T-cell (primary cell): Measurements from ENCODE around the gene AGTR2. TPM values are rescaled to one million over a fixed set of nuclear protein-coding genes. Genes with fewer than 3 reads are reported as not detected.
"Not testable (repeated sequence)": the region's sequence is repeated elsewhere in the genome, so short reads cannot be mapped to it uniquely, and the experiment has no call there.

ENCODE experiments used
- ATAC-seq, 4 experiments: fragments of 200-7000 bp in 3 of 4; fragments of 150-1000 bp in 1 of 4; cut with Tn5 transposase; replicated peaks in 1 of 4; 1 replicate in 3 of 4; 2 replicates in 1 of 4; pipeline ENCODE4 v1.10.0; 2021; ENCODE audit warnings: moderate library complexity in 3 of 4, mild to moderate bottlenecking in 2 of 4, moderate number of reproducible peaks in 1 of 4
- CTCF ChIA-PET, 2 donors: fragments of 300-600 bp; sonication (Branson Sonifier 250); formaldehyde crosslinking; loops; one replicate each; lab custom pipeline; 2022; ENCODE audit warnings: antibody characterized with exemption in 2 of 2; lab: Charles Lee
- POLR2A ChIA-PET, 2 donors: fragments of 300-600 bp; sonication (Branson Sonifier 250); formaldehyde crosslinking; loops; one replicate each; lab custom pipeline; 2022; ENCODE audit warnings: antibody characterized with exemption in 2 of 2; lab: Charles Lee
- DNase-seq, 35 experiments: peaks; one replicate each; pipeline versions ENCODE4 v3.0.0 to v3.0.0-alpha.2; 2013 to 2023
- H3K27ac ChIP-seq: one replicate; pipeline ENCODE4 v1.5.1; 2013; ENCODE audit warnings: low read length
- H3K27me3 ChIP-seq, 2 experiments: replicated peaks in 1 of 2; 1 replicate in 1 of 2; 2 replicates in 1 of 2; pipeline versions ENCODE4 v1.6.1 to v1.7.0; 2013; ENCODE audit warnings: low read length in 1 of 2, mixed read lengths in 1 of 2; ENCODE audit not compliant: control insufficient read depth in 2 of 2, insufficient read depth in 2 of 2; ENCODE audit errors: extremely low read depth in 1 of 2
- H3K36me3 ChIP-seq, 2 donors: 1 replicate in 1 of 2; 2 replicates in 1 of 2; pipeline versions ENCODE4 v1.6.1 to v1.7.0; 2013; ENCODE audit warnings: low read length in 1 of 2; ENCODE audit not compliant: control insufficient read depth in 2 of 2, insufficient read depth in 1 of 2; ENCODE audit errors: extremely low read depth in 1 of 2
- H3K4me1 ChIP-seq, 2 experiments: 1 replicate in 1 of 2; 2 replicates in 1 of 2; pipeline versions ENCODE4 v1.6.1 to v1.7.0; 2013; ENCODE audit warnings: low read length in 2 of 2, mixed read lengths in 1 of 2; ENCODE audit not compliant: insufficient read depth in 2 of 2, control insufficient read depth in 1 of 2; ENCODE audit errors: extremely low read depth in 1 of 2
- H3K4me3 ChIP-seq, 2 donors: 1 replicate in 1 of 2; 2 replicates in 1 of 2; pipeline versions ENCODE4 v1.5.1 to v1.7.0; 2013; ENCODE audit warnings: mild to moderate bottlenecking in 2 of 2, low read length in 1 of 2, moderate library complexity in 1 of 2; ENCODE audit not compliant: control insufficient read depth in 1 of 2; ENCODE audit errors: extremely low read depth in 1 of 2
- H3K9me3 ChIP-seq: 2 replicates; pipeline ENCODE4 v1.7.0; 2013
- H3K27ac Mint-ChIP-seq, 2 donors: one replicate each; pipeline ENCODE4 v1.8.0; 2020 to 2021; ENCODE audit warnings: mild to moderate bottlenecking in 2 of 2, mixed read lengths in 2 of 2
- H3K27me3 Mint-ChIP-seq, 2 donors: one replicate each; pipeline ENCODE4 v1.8.0; 2021 to 2022; ENCODE audit warnings: mixed read lengths in 2 of 2
- H3K36me3 Mint-ChIP-seq: one replicate; pipeline ENCODE4 v1.8.0; 2021; ENCODE audit warnings: mixed read lengths
- H3K4me1 Mint-ChIP-seq, 3 donors: one replicate each; pipeline ENCODE4 v1.8.0; 2020 to 2022; ENCODE audit warnings: mixed read lengths in 3 of 3, mild to moderate bottlenecking in 1 of 3
- H3K4me3 Mint-ChIP-seq, 3 donors: one replicate each; pipeline ENCODE4 v1.8.0; 2020 to 2022; ENCODE audit warnings: mild to moderate bottlenecking in 3 of 3, mixed read lengths in 3 of 3, moderate library complexity in 3 of 3
- H3K9me3 Mint-ChIP-seq, 3 donors: one replicate each; pipeline ENCODE4 v1.8.0; 2020 to 2022; ENCODE audit warnings: mixed read lengths in 3 of 3
- WGBS: methylation state at CpG from one replicate; pipeline ENCODE4 v1.1.5; 2013; ENCODE audit warnings: missing lambda C conversion rate; ENCODE audit not compliant: insufficient coverage; 5-methylcytosine and 5-hydroxymethylcytosine counted together
- total RNA-seq, 35 experiments: library from RNA in 6 of 35; stranded (reverse) in 6 of 35; fragments of 120-200 nt in 1 of 35; gene quantifications; one replicate each; pipeline versions ENCODE4 v1.2.1 to v1.2.4 and lab custom pipeline; 2013 to 2026

The AGTR2 gene
- total RNA-seq, 5 donors from 2014 or later (not counting 1 experiment from before 2014, with no cell fraction given) = not detected

DNA sequence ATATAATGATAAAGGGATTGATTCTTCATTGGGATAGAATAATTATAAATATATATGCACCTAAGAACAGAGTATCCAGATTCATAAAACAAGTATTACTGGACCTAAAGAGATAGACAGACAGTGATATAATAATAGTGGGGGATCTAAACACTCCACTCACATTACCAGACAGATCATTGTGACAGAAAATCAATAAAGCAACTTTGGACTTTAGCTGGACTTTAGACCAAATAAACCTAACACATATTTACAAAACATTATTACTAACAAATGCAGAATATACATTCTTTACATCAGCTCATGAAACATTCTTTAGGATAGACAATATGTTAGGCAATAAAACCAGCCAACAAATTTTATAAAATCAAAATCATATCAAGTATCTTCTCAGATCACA, 14.6 kb downstream of the AGTR2 start:
- Mint-ChIP-seq H3K27me3 (peaks cover 0 to 5% of the 10 kb centered on the region in 2 donors), H3K4me1 (no peaks in the 10 kb centered on the region), H3K27ac (no peak overlapping the region), H3K9me3 (peaks cover 8 to 9% (median 9%) of the 10 kb centered on the region in 3 donors), H3K4me3 (no peak overlapping the region), H3K36me3 (no peaks in the 10 kb centered on the region)
- no peaks in the 10 kb centered on the region for H3K36me3 ChIP-seq
- CTCF ChIA-PET = no interaction called here
- H3K27me3 ChIP-seq = no peaks in the 10 kb centered on the region
- H3K4me1 ChIP-seq = no peaks in the 10 kb centered on the region
- DNase-seq (no peak), ATAC-seq (no peak)
- no peak overlapping the region for H3K27ac ChIP-seq
- no peak overlapping the region for H3K4me3 ChIP-seq
- POLR2A ChIA-PET = no interaction called here
- no peaks in the 10 kb centered on the region for H3K9me3 ChIP-seq

DNA sequence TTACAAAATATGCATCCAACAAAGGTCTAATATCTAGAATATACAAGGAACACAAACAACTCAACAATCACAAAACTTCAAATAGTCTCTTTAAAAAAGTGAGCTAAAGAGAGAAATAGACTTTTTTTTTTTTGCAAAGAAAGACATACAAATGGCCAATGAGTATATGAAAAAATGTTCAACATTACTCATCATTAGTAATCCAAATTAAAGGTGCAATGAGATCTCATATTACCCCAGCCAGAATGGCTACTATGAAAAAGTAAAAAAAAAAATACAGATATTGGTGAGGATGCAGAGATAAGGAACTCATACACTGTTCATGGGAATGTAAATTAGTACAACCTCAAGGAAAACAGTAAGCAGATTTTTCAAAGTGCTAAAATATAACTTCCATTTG, 24.1 kb downstream of the AGTR2 start:
- Mint-ChIP-seq H3K27ac (no peak overlapping the region), H3K27me3 (peaks cover 0 to 3% of the 10 kb centered on the region in 2 donors), H3K36me3 (no peaks in the 10 kb centered on the region), H3K4me1 (no peaks in the 10 kb centered on the region), H3K9me3 (peaks cover 0 to 3% (median 0%) of the 10 kb centered on the region in 3 donors), H3K4me3 (no peak overlapping the region)
- ChIA-PET POLR2A (no interaction called here), CTCF (no interaction called here)
- Histone ChIP-seq H3K9me3 (no peaks in the 10 kb centered on the region), H3K4me3 (no peak overlapping the region), H3K27ac (no peak overlapping the region), H3K4me1 (no peaks in the 10 kb centered on the region), H3K36me3 (no peaks in the 10 kb centered on the region), H3K27me3 (no peaks in the 10 kb centered on the region)
- no peak for ATAC-seq
- DNase-seq = no peak

DNA sequence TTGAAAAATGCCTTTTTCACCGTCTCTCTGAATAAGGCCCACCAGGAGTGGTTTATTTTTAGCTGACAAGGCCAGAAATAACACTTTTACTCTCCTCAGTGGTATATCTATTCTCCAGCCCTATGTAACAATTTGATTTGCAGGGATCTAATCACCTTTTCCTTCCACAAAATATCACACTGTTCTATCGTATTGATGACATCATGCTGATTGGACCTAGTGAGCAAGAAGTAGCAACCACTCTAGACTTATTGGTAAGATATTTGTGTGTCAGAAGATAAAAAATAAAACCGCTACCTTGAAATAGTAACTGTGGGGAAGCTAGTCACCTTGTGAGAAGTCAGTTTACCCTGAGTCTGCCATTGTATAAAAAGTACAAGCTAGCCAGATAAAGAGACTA, 27.7 kb downstream of the AGTR2 start:
- H3K27ac ChIP-seq = no peak overlapping the region
- H3K4me3 ChIP-seq = no peak overlapping the region
- H3K27me3 ChIP-seq = no peaks in the 10 kb centered on the region
- Mint-ChIP-seq H3K4me3 (no peak overlapping the region), H3K27me3 (peaks cover 0 to 7% of the 10 kb centered on the region in 2 donors), H3K36me3 (no peaks in the 10 kb centered on the region), H3K4me1 (no peaks in the 10 kb centered on the region), H3K27ac (no peak overlapping the region), H3K9me3 (no peaks in the 10 kb centered on the region)
- ChIA-PET CTCF (no interaction called here), POLR2A (no interaction called here)
- no peaks in the 10 kb centered on the region for H3K4me1 ChIP-seq
- no peaks in the 10 kb centered on the region for H3K36me3 ChIP-seq
- 67% methylated on average over 1 of the region's 3 CpGs for WGBS
- H3K9me3 ChIP-seq = no peaks in the 10 kb centered on the region
- ATAC-seq (no peak), DNase-seq (no peak)

DNA sequence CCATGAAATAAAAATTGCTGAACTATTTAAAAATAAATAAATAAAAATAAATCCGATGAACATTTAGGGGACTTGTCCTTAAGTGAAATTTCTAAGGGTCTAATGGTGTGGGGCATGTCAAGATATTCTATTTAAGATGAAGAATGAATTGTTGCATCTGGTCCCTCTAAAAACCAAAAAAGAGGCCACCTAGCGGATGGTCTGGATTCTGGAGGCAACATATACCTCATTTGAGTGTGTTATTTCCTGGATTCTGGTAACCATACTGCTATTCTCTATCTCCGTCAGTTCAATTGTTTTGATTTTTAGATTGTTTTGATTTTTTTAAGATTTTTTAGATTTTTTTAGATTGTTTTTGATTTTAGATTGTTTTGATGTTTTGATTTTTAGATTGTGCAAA, 28.3 kb downstream of the AGTR2 start:
- DNase-seq (no peak), ATAC-seq (no peak)
- H3K4me3 ChIP-seq = no peak overlapping the region
- no peaks in the 10 kb centered on the region for H3K9me3 Mint-ChIP-seq
- CTCF ChIA-PET = no interaction called here
- no peaks in the 10 kb centered on the region for H3K36me3 Mint-ChIP-seq
- no peaks in the 10 kb centered on the region for H3K36me3 ChIP-seq
- no peaks in the 10 kb centered on the region for H3K27me3 ChIP-seq
- no peaks in the 10 kb centered on the region for H3K4me1 ChIP-seq
- no peak overlapping the region for H3K27ac Mint-ChIP-seq
- POLR2A ChIA-PET = no interaction called here
- H3K27me3 Mint-ChIP-seq = peaks cover 0 to 7% of the 10 kb centered on the region in 2 donors
- no peaks in the 10 kb centered on the region for H3K4me1 Mint-ChIP-seq
- WGBS = no CpG with 5 or more reads among the region's 3 CpGs
- no peak overlapping the region for H3K27ac ChIP-seq
- H3K4me3 Mint-ChIP-seq = no peak overlapping the region
- H3K9me3 ChIP-seq = no peaks in the 10 kb centered on the region

DNA sequence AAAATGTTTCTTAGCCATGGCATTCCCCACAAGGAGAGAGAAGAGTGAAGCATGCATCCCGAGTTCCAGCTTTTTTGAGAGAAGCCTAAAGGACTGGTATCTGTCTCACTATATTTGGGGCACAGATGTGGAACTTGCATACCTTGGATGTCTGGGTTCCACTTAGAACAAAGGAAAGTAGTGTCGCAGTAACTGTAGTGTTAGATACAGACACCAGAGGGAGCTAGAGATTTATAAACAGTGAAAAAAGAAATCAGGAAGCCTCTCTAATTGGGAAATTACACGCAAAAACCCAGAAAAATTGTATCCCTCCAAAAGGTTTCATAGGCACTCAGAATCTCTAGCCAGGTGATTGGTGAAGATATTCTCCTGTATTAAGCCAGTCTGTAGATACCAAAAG, 34.4 kb downstream of the AGTR2 start:
- H3K36me3 Mint-ChIP-seq = no peaks in the 10 kb centered on the region
- CTCF ChIA-PET = no interaction called here

DNA sequence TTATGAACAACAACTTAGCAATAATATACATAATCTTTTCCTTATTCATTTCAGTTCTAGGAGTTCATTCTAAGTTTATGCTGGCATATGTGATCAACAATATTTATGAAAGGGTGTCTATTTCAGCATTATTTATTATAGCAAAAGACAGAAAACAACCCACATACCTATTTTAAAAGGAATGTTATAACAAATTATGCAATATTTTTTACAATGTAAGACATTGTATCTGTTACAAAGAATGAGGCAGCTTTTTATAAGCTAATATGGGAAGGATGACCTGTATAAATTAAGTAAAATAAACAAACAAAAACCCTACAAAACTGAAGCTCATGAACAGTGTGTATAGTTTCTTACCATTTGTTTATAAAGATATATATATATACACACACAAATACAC, 42.7 kb downstream of the AGTR2 start:
- ATAC-seq (no peak), DNase-seq (no peak)
- H3K27me3 Mint-ChIP-seq = no peaks in the 10 kb centered on the region
- H3K27ac ChIP-seq = no peak overlapping the region
- no peaks in the 10 kb centered on the region for H3K4me1 Mint-ChIP-seq
- no peaks in the 10 kb centered on the region for H3K27me3 ChIP-seq
- H3K36me3 ChIP-seq = no peaks in the 10 kb centered on the region
- H3K9me3 ChIP-seq = no peaks in the 10 kb centered on the region
- no peak overlapping the region for H3K4me3 ChIP-seq
- no peaks in the 10 kb centered on the region for H3K9me3 Mint-ChIP-seq
- no peaks in the 10 kb centered on the region for H3K4me1 ChIP-seq
- H3K36me3 Mint-ChIP-seq = no peaks in the 10 kb centered on the region
- ChIA-PET CTCF (no interaction called here), POLR2A (no interaction called here)
- no peak overlapping the region for H3K4me3 Mint-ChIP-seq
- no peak overlapping the region for H3K27ac Mint-ChIP-seq

More for the DNA sequence above, 34.4 kb downstream of the AGTR2 start:
- no CpG with 5 or more reads among the region's 3 CpGs for WGBS
- H3K27ac Mint-ChIP-seq = no peak overlapping the region
- no peak overlapping the region for H3K27ac ChIP-seq
- no peak for ATAC-seq
- H3K27me3 Mint-ChIP-seq = peaks cover 0 to 11% of the 10 kb centered on the region in 2 donors
- H3K9me3 Mint-ChIP-seq = peaks cover 0 to 4% (median 0%) of the 10 kb centered on the region in 3 donors
- H3K27me3 ChIP-seq = no peaks in the 10 kb centered on the region
- no peak overlapping the region for H3K4me3 Mint-ChIP-seq
- no peaks in the 10 kb centered on the region for H3K36me3 ChIP-seq
- no peaks in the 10 kb centered on the region for H3K4me1 Mint-ChIP-seq
- peak in 1 of 35 experiments; percentile 0 for DNase-seq
- no peak overlapping the region for H3K4me3 ChIP-seq
- H3K9me3 ChIP-seq = no peaks in the 10 kb centered on the region
- POLR2A ChIA-PET = no interaction called here
- no peaks in the 10 kb centered on the region for H3K4me1 ChIP-seq

DNA sequence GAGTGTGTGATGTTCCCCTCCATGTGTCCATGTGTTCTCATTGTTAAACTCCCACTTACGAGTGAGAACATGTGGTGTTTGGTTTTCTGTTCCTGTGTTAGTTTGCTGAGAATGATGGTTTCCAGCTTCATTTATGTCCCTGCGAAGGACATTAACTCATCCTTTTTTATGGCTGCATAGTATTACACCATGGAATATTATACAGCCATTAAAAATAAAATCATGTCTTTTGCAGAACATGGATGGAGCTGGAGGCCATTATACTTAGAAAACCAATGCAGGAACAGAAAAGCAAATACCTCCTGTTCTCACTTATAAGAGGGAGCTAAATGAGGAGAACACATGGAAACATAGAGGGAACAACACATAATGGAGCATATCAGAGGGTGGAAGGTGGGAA, 46.5 kb downstream of the AGTR2 start:
- H3K27ac ChIP-seq, H3K4me1 ChIP-seq, H3K4me3 Mint-ChIP-seq, H3K4me3 ChIP-seq, H3K27me3 Mint-ChIP-seq, POLR2A ChIA-PET, ATAC-seq, CTCF ChIA-PET, H3K9me3 ChIP-seq, H3K36me3 Mint-ChIP-seq, H3K36me3 ChIP-seq, H3K27ac Mint-ChIP-seq, H3K9me3 Mint-ChIP-seq, H3K27me3 ChIP-seq, DNase-seq, H3K4me1 Mint-ChIP-seq: not testable (repeated sequence)
- WGBS = no CpG with 5 or more reads among the region's 2 CpGs
